ENCODE data around the gene CERS1.

Gene CERS1

GRCh38 chr19:18943465-18943864 is 47.5 kb upstream of the CERS1 start:
- TF ChIP-seq CSRNP3 (CRISPR knock-in tag; IDR thresholded peaks at IDR 0.05), result no peak
- TF ChIP-seq SNAI2 (CRISPR knock-in tag; IDR thresholded peaks at IDR 0.05), result no peak
- TF ChIP-seq ARNTL (CRISPR knock-in tag; IDR thresholded peaks at IDR 0.05; ENCODE audit: borderline replicate concordance, low read depth), result no peak
- no peak for TF ChIP-seq CSDC2 (CRISPR knock-in tag; IDR thresholded peaks at IDR 0.05)
- no peak for TF ChIP-seq OSR1 (CRISPR knock-in tag; IDR thresholded peaks at IDR 0.05)
- no peak for TF ChIP-seq ISL1 (CRISPR knock-in tag; IDR thresholded peaks at IDR 0.05)
- TF ChIP-seq TOX (CRISPR knock-in tag; IDR thresholded peaks at IDR 0.05; ENCODE audit: borderline replicate concordance), result no peak
- no peak for TF ChIP-seq TCF4 (CRISPR knock-in tag; IDR thresholded peaks at IDR 0.05; ENCODE audit: borderline replicate concordance)
- TF ChIP-seq ZNF70 (CRISPR knock-in tag; IDR thresholded peaks at IDR 0.05), result no peak
- TF ChIP-seq ZFP30 (CRISPR knock-in tag; IDR thresholded peaks at IDR 0.05), result no peak
- TF ChIP-seq PATZ1 (CRISPR knock-in tag; IDR thresholded peaks at IDR 0.05; ENCODE audit: borderline replicate concordance), result no peak
- TF ChIP-seq RARB (CRISPR knock-in tag; IDR thresholded peaks at IDR 0.05), result no peak
- no peak for TF ChIP-seq GLIS3 (CRISPR knock-in tag; IDR thresholded peaks at IDR 0.05)
- TF ChIP-seq BACH2 (CRISPR knock-in tag; IDR thresholded peaks at IDR 0.05; ENCODE audit: borderline replicate concordance), result no peak
- no peak for TF ChIP-seq ZFP3 (CRISPR knock-in tag; IDR thresholded peaks at IDR 0.05)
- TF ChIP-seq ESRRG (CRISPR knock-in tag; IDR thresholded peaks at IDR 0.05), result no peak
- no peak for ATAC-seq

GRCh38 chr19:18942692-18943091 is 46.7 kb upstream of the CERS1 start:
- TF ChIP-seq CSDC2 (CRISPR knock-in tag; IDR thresholded peaks at IDR 0.05) (no peak), ESRRG (CRISPR knock-in tag; IDR thresholded peaks at IDR 0.05) (no peak), ZFP30 (CRISPR knock-in tag; IDR thresholded peaks at IDR 0.05) (no peak), OSR1 (CRISPR knock-in tag; IDR thresholded peaks at IDR 0.05) (no peak), RARB (CRISPR knock-in tag; IDR thresholded peaks at IDR 0.05) (no peak), ZNF70 (CRISPR knock-in tag; IDR thresholded peaks at IDR 0.05) (no peak)
- TF ChIP-seq, protein P1, sequence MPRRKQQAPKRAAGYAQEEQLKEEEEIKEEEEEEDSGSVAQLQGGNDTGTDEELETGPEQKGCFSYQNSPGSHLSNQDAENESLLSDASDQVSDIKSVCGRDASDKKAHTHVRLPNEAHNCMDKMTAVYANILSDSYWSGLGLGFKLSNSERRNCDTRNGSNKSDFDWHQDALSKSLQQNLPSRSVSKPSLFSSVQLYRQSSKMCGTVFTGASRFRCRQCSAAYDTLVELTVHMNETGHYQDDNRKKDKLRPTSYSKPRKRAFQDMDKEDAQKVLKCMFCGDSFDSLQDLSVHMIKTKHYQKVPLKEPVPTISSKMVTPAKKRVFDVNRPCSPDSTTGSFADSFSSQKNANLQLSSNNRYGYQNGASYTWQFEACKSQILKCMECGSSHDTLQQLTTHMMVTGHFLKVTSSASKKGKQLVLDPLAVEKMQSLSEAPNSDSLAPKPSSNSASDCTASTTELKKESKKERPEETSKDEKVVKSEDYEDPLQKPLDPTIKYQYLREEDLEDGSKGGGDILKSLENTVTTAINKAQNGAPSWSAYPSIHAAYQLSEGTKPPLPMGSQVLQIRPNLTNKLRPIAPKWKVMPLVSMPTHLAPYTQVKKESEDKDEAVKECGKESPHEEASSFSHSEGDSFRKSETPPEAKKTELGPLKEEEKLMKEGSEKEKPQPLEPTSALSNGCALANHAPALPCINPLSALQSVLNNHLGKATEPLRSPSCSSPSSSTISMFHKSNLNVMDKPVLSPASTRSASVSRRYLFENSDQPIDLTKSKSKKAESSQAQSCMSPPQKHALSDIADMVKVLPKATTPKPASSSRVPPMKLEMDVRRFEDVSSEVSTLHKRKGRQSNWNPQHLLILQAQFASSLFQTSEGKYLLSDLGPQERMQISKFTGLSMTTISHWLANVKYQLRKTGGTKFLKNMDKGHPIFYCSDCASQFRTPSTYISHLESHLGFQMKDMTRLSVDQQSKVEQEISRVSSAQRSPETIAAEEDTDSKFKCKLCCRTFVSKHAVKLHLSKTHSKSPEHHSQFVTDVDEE (CRISPR knock-in tag; IDR thresholded peaks at IDR 0.05), result no peak
- TF ChIP-seq, protein P2, sequence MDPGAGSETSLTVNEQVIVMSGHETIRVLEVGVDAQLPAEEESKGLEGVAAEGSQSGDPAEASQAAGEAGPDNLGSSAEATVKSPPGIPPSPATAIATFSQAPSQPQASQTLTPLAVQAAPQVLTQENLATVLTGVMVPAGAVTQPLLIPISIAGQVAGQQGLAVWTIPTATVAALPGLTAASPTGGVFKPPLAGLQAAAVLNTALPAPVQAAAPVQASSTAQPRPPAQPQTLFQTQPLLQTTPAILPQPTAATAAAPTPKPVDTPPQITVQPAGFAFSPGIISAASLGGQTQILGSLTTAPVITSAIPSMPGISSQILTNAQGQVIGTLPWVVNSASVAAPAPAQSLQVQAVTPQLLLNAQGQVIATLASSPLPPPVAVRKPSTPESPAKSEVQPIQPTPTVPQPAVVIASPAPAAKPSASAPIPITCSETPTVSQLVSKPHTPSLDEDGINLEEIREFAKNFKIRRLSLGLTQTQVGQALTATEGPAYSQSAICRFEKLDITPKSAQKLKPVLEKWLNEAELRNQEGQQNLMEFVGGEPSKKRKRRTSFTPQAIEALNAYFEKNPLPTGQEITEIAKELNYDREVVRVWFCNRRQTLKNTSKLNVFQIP (CRISPR knock-in tag; IDR thresholded peaks at IDR 0.05; ENCODE audit: borderline replicate concordance, low read depth), result no peak
- ATAC-seq, result no peak

- ATAC-seq, result no peak
- TF ChIP-seq BACH2 (CRISPR knock-in tag; IDR thresholded peaks at IDR 0.05; ENCODE audit: borderline replicate concordance) (no peak), ARNTL (CRISPR knock-in tag; IDR thresholded peaks at IDR 0.05; ENCODE audit: borderline replicate concordance, low read depth) (no peak), ZNF70 (CRISPR knock-in tag; IDR thresholded peaks at IDR 0.05) (no peak), RARB (CRISPR knock-in tag; IDR thresholded peaks at IDR 0.05) (no peak), TOX (CRISPR knock-in tag; IDR thresholded peaks at IDR 0.05; ENCODE audit: borderline replicate concordance) (no peak), ZC3H10 (CRISPR knock-in tag; IDR thresholded peaks at IDR 0.05) (no peak), ESRRG (CRISPR knock-in tag; IDR thresholded peaks at IDR 0.05) (no peak), ZNF565 (CRISPR knock-in tag; conservative IDR thresholded peaks at IDR 0.05; ENCODE audit: low read depth) (no peak)
- TF ChIP-seq, protein P3, sequence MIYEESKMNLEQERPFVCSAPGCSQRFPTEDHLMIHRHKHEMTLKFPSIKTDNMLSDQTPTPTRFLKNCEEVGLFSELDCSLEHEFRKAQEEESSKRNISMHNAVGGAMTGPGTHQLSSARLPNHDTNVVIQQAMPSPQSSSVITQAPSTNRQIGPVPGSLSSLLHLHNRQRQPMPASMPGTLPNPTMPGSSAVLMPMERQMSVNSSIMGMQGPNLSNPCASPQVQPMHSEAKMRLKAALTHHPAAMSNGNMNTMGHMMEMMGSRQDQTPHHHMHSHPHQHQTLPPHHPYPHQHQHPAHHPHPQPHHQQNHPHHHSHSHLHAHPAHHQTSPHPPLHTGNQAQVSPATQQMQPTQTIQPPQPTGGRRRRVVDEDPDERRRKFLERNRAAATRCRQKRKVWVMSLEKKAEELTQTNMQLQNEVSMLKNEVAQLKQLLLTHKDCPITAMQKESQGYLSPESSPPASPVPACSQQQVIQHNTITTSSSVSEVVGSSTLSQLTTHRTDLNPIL (CRISPR knock-in tag; IDR thresholded peaks at IDR 0.05; ENCODE audit: low read depth), result no peak
- TF ChIP-seq, protein P1 (CRISPR knock-in tag; IDR thresholded peaks at IDR 0.05), result no peak
These were observed 45.8 kb upstream of the CERS1 start for GRCh38 chr19:18941628-18942354.
